SH-SY5Y (cell line): ENCODE results near the gene GPC5.

Source experiments
- GATA2 ChIP-seq: IDR thresholded peaks from 2 replicates; pipeline ENCODE4 v1.6.1; 2011; ENCODE audit warnings: mild to moderate bottlenecking, low read depth, low read length
- GATA3 ChIP-seq: IDR thresholded peaks from 2 replicates; pipeline ENCODE4 v1.6.1; 2011; ENCODE audit warnings: low read depth, mild to moderate bottlenecking, low read length, moderate library complexity

DNA sequence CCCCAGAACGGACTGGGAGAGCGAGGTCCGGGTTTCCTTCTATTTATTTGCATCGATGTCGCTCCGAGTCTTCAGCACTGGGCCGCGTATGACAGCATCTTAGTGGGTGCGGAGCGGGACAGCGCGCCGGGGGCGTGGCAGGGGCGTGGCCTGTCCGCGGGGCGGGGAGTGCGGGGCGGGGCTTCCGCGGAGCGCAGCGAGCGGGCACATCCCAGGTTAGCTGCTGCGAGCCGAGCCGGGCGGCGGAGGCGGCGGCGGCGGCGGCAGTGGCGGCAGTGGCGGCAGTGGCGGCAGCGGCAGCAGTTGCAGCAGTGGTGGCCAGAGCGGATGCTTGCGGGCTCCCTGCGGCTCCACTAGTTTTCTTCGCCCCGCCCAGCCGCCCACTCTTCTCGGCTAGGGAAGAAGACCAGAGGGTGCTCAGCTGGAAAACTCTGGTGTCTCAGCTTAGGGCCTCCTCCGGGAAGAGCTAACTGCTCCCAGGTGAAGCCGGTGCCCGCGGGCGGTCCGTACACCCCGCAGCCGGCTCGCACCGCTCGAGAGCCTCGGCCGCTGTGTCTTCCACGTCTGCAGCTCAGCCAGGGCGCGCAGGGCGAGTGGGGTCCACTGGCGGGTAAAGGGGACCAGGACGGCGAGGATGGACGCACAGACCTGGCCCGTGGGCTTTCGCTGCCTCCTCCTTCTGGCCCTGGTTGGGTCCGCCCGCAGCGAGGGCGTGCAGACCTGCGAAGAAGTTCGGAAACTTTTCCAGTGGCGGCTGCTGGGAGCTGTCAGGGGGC, at the start of gene GPC5:
- TF ChIP-seq GATA2 (no peak), GATA3 (no peak)
